Epithelial cell of proximal tubule (primary cell): ENCODE measurements around the gene ACKR3. TPM values are rescaled to one million over a fixed set of nuclear protein-coding genes. Genes with fewer than 3 reads are reported as not detected.

Source experiments
- DNase-seq: peaks from one replicate; pipeline ENCODE4 v3.0.0-alpha.2; 2011; ENCODE audit warnings: low read depth
- H3K4me3 ChIP-seq: 2 replicates; pipeline ENCODE4 v1.5.1; 2011; ENCODE audit warnings: low read depth, mild to moderate bottlenecking, low read length
- total RNA-seq: library from RNA; depleted of rRNA; stranded (reverse); fragments of >200 nt; gene quantifications from 2 replicates; pipeline ENCODE4 v1.2.3, GENCODE V29; 2015
- TF ChIP-seq, protein P1 (sequence below): conservative IDR thresholded peaks from 2 replicates; pipeline ENCODE4 v1.5.1; 2012; ENCODE audit warnings: low read depth, mild to moderate bottlenecking, low read length

ACKR3 gene
- total RNA-seq, 1 donor from 2014 or later = not detected

DNA sequence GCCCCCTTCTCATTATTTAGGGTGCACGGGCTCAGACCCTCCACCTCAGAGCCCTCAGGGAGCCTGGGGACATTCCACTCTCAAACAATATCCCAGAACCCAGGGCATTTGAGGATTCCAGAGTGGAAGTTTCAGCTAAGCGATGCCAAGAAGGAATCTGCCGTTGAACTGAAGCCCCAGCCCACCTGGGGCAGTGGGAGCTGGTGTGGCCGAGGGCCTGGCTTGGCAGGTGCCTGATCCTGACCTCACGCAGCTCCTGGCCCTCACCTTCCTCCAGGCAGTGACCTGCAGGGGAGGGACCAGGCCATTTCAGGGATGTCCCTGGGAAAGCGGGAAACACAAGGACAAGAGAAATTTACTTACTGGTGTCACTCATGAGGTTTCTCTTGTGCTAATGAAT, 58.2 kb downstream of the ACKR3 start:
- no peak overlapping the region for H3K4me3 ChIP-seq
- DNase-seq = no peak
- TF ChIP-seq, protein P1, sequence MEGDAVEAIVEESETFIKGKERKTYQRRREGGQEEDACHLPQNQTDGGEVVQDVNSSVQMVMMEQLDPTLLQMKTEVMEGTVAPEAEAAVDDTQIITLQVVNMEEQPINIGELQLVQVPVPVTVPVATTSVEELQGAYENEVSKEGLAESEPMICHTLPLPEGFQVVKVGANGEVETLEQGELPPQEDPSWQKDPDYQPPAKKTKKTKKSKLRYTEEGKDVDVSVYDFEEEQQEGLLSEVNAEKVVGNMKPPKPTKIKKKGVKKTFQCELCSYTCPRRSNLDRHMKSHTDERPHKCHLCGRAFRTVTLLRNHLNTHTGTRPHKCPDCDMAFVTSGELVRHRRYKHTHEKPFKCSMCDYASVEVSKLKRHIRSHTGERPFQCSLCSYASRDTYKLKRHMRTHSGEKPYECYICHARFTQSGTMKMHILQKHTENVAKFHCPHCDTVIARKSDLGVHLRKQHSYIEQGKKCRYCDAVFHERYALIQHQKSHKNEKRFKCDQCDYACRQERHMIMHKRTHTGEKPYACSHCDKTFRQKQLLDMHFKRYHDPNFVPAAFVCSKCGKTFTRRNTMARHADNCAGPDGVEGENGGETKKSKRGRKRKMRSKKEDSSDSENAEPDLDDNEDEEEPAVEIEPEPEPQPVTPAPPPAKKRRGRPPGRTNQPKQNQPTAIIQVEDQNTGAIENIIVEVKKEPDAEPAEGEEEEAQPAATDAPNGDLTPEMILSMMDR = no peak

DNA sequence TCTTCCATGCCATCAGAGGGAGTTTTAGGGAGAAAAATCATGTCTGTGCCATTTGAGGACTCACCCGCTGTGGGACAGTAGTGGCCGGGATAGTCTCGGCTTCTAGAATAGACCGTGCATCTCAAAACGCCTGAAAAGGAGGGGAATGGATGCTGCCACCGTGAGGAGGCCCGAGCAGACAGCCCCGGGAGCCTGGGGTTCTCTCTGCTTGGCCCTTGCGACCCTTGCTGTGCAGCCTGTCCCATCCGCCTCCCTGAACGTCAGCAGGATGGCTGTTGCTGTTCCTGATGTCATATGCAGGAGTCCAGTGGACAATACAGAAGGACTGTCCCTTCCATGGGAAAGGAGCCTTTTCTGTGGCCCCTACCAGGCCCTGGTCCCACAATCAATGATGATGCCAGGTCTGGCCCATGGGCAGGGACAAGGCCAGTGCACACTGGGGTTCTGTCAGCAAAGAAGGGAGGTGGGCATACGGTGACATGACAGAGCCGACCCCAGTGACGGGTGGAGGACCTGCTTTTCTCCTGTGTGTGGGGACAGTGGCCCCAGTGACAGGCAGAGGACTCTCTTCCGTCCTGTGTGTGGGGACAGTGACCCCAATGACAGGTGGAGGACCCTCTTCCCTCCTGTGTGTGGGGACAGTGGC, 58.8 kb downstream of the ACKR3 start:
- no peak for DNase-seq
- TF ChIP-seq, protein P1 = no peak
- no peak overlapping the region for H3K4me3 ChIP-seq

DNA sequence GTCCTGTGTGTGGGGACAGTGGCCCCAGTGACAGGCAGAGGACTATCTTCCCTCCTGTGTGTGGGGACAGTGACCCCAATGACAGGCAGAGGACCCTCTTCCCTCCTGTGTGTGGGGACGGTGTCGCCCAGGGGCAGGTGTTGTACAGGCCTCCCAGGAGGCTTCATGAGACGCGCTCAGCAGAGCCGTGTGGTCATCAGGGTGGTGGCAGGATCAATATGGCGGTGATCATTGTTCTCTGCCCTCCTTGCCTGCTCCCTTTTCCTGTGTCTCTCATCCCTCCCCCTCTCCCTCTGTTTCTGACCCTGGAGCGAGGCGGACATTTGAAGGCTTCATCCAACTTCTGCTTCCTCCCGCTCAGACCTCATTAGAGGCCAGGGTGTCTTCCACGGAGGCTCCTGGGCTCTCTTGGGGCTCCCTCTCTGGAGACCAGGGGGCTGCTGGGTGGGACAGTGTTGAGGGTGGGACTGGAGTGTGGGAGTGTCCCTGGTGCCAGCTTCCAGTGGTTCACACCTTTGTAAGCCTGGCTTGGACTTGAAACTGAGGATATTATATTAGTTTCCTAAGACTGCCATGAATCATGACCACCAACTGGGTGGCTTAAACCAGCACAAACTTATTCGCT, 59.5 kb downstream of the ACKR3 start:
- TF ChIP-seq, protein P1 = no peak
- no peak overlapping the region for H3K4me3 ChIP-seq
- no peak for DNase-seq

DNA sequence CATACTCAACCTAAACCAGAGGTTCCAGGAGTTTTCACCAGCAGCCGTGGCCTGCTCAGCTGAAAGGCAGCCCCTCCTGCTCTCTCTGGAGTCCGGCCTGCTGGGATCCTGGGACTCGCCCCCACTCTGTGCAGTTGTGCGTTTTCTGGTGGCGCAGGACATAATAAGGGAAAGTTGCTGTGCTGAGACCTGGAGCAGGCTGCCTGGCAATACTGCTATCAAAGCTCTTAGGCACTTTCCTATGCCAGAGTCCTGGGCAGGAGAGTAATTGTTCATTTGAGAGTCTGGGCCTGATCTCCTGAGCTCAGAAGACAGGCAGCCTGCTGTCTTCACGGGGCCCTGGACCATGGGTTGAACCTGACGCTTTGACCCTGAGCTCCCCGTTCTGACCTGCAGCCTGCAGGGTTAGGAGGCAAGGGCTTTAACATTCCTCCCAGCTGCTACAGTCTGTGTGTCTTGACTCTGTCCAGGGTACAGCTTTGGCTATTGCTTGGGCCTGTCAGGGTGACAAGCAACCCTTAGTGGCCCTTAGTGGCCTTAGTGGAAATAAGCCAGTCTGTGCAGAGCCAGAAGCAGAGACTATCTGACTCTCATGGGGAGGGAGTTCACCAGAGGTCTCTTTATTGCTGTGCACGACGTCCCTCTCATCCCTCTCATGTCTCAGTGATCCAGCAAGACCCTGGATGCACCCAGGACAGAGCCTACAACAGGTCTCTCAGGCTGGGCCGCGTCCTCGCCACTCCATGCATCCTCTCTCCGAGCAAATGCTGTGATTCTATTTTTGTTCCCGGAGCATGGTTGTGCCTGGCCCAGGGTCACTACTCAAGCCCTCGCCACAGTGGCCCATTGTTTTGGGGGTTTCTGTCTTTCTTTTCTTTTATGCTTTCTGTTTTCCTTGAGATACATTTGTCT, 60.6 kb downstream of the ACKR3 start:
- no peak for DNase-seq
- TF ChIP-seq, protein P1 = no peak
- no peak overlapping the region for H3K4me3 ChIP-seq

- DNase-seq = no peak
- TF ChIP-seq, protein P1 = no peak
- H3K4me3 ChIP-seq = no peak overlapping the region
Observed at GRCh38 chr2:236631281-236631855, 61.7 kb downstream of the ACKR3 start.

DNA sequence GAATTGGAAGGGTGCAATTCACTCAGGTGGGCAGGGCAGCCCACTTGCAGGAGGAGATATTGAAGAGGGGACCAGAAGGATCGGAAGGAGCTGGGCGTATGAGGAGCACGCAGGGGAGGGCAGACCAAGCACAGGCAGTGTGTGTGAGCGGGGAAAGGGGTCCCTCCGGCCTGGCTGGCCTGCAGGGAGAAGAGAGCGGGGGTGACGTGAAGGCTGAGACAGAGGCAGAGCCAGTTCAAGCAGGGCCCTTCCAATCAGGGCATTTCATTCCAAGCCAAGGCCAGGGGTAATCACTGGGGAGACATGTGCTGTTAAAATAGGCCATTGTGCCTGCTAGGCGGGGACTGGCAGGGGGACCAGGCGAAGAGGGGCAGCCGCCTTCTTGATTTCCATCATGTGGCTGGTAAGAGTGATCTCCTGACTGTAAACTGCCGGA, 62.2 kb downstream of the ACKR3 start:
- H3K4me3 ChIP-seq = no peak overlapping the region
- TF ChIP-seq, protein P1 = no peak
- DNase-seq = no peak
